OCI-LY7 (cell line): ENCODE results near the gene GALK1. TPM values are rescaled to one million over a fixed set of nuclear protein-coding genes. Genes with fewer than 3 reads are reported as not detected.

Experiments used
- BruUV-seq: library from RNA; stranded (reverse); fragments of 400-500 nt; replicated peaks from 2 replicates; lab custom pipeline; 2021; lab: Mats Ljungman, UMichigan
- CTCF ChIA-PET: fragments of 300-600 bp; sonication (Branson Sonifier 250); formaldehyde crosslinking; loops from one replicate; lab custom pipeline; 2022; ENCODE audit warnings: antibody characterized with exemption; ENCODE audit not compliant: unreplicated experiment; lab: Charles Lee
- POLR2A ChIA-PET: fragments of 300-600 bp; sonication (Branson Sonifier 250); formaldehyde crosslinking; loops from one replicate; lab custom pipeline; 2022; ENCODE audit warnings: antibody characterized with exemption; lab: Charles Lee
- DNase-seq: peaks from one replicate; pipeline ENCODE4 v3.0.0-alpha.2; 2015; ENCODE audit warnings: low spot score
- H2AFZ ChIP-seq: fragments of 200-600 bp; sonication (generic), shearing (Covaris generic); 2 replicates; pipeline ENCODE4 v1.6.1; 2014; ENCODE audit warnings: mild to moderate bottlenecking, antibody characterized with exemption, low read length, moderate library complexity
- H3K27ac ChIP-seq: fragments of 200-600 bp; sonication (generic); 2 replicates; pipeline ENCODE4 v1.5.1; 2014; ENCODE audit warnings: mixed run types, low read depth, mild to moderate bottlenecking, moderate library complexity, low read length, inconsistent platforms; ENCODE audit not compliant: poor library complexity, severe bottlenecking
- H3K36me3 ChIP-seq: fragments of 200-600 bp; sonication (generic); 2 replicates; pipeline ENCODE4 v1.6.1; 2014; ENCODE audit warnings: mild to moderate bottlenecking, antibody characterized with exemption, low read length, moderate library complexity, mixed read lengths; ENCODE audit not compliant: insufficient read depth
- H3K4me1 ChIP-seq: fragments of 200-600 bp; sonication (generic); 2 replicates; pipeline ENCODE4 v1.5.1; 2014; ENCODE audit warnings: mild to moderate bottlenecking, low read length; ENCODE audit not compliant: insufficient read depth, poor library complexity, severe bottlenecking
- H3K4me2 ChIP-seq: fragments of 200-600 bp; sonication (generic); 2 replicates; pipeline ENCODE4 v1.6.1; 2014; ENCODE audit warnings: mild to moderate bottlenecking, low read length
- H3K4me3 ChIP-seq: fragments of 200-600 bp; sonication (generic); 2 replicates; pipeline ENCODE4 v1.5.1; 2014; ENCODE audit warnings: mild to moderate bottlenecking, low read depth, low read length; ENCODE audit not compliant: poor library complexity, severe bottlenecking
- H3K79me2 ChIP-seq: fragments of 200-600 bp; sonication (generic); 2 replicates; pipeline ENCODE4 v1.6.1; 2016; ENCODE audit warnings: low read depth, mild to moderate bottlenecking, low read length, moderate library complexity, mixed read lengths; ENCODE audit not compliant: insufficient read depth
- H3K9me2 ChIP-seq: fragments of 200-600 bp; sonication (generic); 2 replicates; pipeline ENCODE4 v1.6.1; 2016; ENCODE audit warnings: mild to moderate bottlenecking, low read length, mixed read lengths; ENCODE audit not compliant: insufficient read depth
- H3K9me3 ChIP-seq: fragments of 200-600 bp; sonication (generic); 2 replicates; pipeline ENCODE4 v1.6.1; 2014; ENCODE audit warnings: mild to moderate bottlenecking, mixed run types, low read length, mixed read lengths
- H4K20me1 ChIP-seq: fragments of 200-600 bp; sonication (generic); 2 replicates; pipeline ENCODE4 v1.6.1; 2014; ENCODE audit warnings: mild to moderate bottlenecking, antibody characterized with exemption, low read length, moderate library complexity, mixed read lengths; ENCODE audit not compliant: insufficient read depth
- CTCF ChIP-seq: fragments of 200-600 bp; sonication (generic); conservative IDR thresholded peaks from 2 replicates; pipeline ENCODE4 v1.5.1; 2014; ENCODE audit warnings: mild to moderate bottlenecking, antibody characterized with exemption, low read length, moderate library complexity, mixed read lengths
- EZH2phosphoT487 ChIP-seq: fragments of 200-600 bp; sonication (generic); IDR thresholded peaks from 2 replicates; pipeline ENCODE4 v1.6.1; 2018; ENCODE audit warnings: low read depth, borderline replicate concordance, mild to moderate bottlenecking, mixed run types, antibody characterized with exemption, low read length, moderate library complexity, mixed read lengths
- intact Hi-C: fragments of 100-400 bp; cut with micrococcal nuclease; formaldehyde crosslinking; loops from one replicate; pipeline ENCODE4 v1.10.0; 2022; ENCODE audit not compliant: unreplicated experiment
- total RNA-seq, 2 experiments: library from RNA; depleted of rRNA in 1 of 2; stranded (reverse); fragments of >200 nt in 1 of 2; shearing (Covaris generic) in 1 of 2; gene quantifications; 2 replicates each; pipeline ENCODE4 v1.2.3, GENCODE V29; 2014 to 2022

Gene GALK1
- total RNA-seq, 2 experiments from 2014 or later: 74.8 to 99.4 TPM

GRCh38 chr17:75773121-75773807 is 8.3 kb upstream of the GALK1 start:
- DNase-seq: no peak
- Histone ChIP-seq H3K79me2 (peaks cover 20% of the 10 kb centered on the region), H4K20me1 (peaks cover 19% of the 10 kb centered on the region), H3K4me2 (no peak overlapping the region), H3K4me3 (no peak overlapping the region), H3K27ac (no peak overlapping the region), H3K9me3 (no peaks in the 10 kb centered on the region), H3K4me1 (peaks cover 25% of the 10 kb centered on the region), H3K9me2 (no peaks in the 10 kb centered on the region), H3K36me3 (peaks cover 34% of the 10 kb centered on the region), H2AFZ (no peak overlapping the region)
- POLR2A ChIA-PET: interaction anchor here (0.5 to 3.2 kb wide), 4 partner anchors 9 to 14 kb away, joined by 3 to 10 read pairs (median 4); partner anchors contain the start of gene GALK1
- no TSS peak for BruUV-seq
- intact Hi-C loops: no loop called here
- no peak for TF ChIP-seq EZH2phosphoT487
- 0 out of 2 replicates have a peak, but pooled peaks have one; percentile 27 for TF ChIP-seq CTCF
- CTCF ChIA-PET: interaction anchor here (0.5 to 1.1 kb wide), 3 partner anchors 9 to 57 kb away, joined by 3 to 5 read pairs (median 5); no protein-coding TSS in a partner anchor

- Histone ChIP-seq H3K27ac (no peak overlapping the region), H3K4me2 (no peak overlapping the region), H3K36me3 (peaks cover 17% of the 10 kb centered on the region), H4K20me1 (peaks cover 2% of the 10 kb centered on the region; the same call in 1 of the 2 replicates), H3K79me2 (peaks cover 3% of the 10 kb centered on the region; the same call in 1 of the 2 replicates), H3K9me3 (no peaks in the 10 kb centered on the region), H2AFZ (no peak overlapping the region), H3K4me1 (peaks cover 12% of the 10 kb centered on the region), H3K4me3 (no peak overlapping the region), H3K9me2 (no peaks in the 10 kb centered on the region)
- no TSS peak for BruUV-seq
- intact Hi-C loops: no loop called here
- POLR2A ChIA-PET: interaction anchor here (1.2 kb wide), 2 partner anchors 8 to 18 kb away, joined by 3 to 4 read pairs; a partner anchor contains a TSS
- DNase-seq: peak; percentile 35
- CTCF ChIA-PET: interaction anchor here (1.5 kb wide), 1 partner anchor 11 kb away, joined by 4 read pairs; no protein-coding TSS in a partner anchor
- TF ChIP-seq EZH2phosphoT487 (no peak), CTCF (peak; percentile 39)
Measured at GRCh38 chr17:75771334-75772281, 6.6 kb upstream of the GALK1 start.
